ENCODE measurements around the gene RBM4.

RBM4 gene

DNA sequence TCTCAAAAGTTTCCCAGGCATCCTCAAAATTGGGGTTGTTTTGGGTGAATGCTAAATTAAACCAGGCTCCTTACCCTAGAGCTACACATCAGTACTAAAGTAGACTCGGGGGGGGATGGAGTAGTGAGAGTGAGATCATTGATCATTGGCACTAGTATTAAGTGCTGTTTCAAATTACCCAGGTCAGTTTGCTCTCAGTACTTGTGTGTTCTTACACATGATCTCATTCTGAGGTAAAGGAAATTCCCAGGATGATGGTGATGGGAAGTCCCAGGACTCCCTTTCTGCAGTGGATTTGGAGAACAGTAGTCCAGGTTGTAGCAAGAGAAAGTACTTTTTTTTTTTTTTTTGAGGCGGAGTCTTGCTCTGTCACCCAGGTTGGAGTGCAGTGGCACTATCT lies 12.5 kb downstream of the RBM4 start:
- no peak for DNase-seq (ENCODE audit: low spot score)

DNA sequence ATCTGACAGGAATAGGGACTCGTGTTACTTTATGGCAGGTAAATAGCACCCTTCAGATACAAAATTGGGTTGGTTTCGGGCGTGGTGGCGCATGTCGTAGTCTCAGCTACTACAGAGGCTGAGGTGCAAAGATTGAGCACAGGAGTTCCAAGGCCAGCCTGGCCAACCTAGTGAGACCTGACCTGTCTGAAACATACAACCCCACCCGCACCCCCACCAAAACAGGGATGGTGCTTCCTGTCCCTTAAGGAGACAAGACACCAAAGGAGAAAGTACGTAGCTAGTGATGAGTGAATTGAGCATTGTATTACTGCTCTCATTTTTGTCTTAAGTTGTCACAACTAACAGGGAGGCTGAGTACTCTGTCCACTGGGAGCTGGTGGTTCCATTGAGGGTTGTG lies 14.1 kb downstream of the RBM4 start:
- no peak for DNase-seq (ENCODE audit: low spot score)

GRCh38 chr11:66653123-66653522 lies 14.6 kb downstream of the RBM4 start:
- no peak for DNase-seq (ENCODE audit: low spot score)

- no peak for DNase-seq (ENCODE audit: low spot score)
Observed at GRCh38 chr11:66659763-66660162, 21.3 kb downstream of the RBM4 start.

DNA sequence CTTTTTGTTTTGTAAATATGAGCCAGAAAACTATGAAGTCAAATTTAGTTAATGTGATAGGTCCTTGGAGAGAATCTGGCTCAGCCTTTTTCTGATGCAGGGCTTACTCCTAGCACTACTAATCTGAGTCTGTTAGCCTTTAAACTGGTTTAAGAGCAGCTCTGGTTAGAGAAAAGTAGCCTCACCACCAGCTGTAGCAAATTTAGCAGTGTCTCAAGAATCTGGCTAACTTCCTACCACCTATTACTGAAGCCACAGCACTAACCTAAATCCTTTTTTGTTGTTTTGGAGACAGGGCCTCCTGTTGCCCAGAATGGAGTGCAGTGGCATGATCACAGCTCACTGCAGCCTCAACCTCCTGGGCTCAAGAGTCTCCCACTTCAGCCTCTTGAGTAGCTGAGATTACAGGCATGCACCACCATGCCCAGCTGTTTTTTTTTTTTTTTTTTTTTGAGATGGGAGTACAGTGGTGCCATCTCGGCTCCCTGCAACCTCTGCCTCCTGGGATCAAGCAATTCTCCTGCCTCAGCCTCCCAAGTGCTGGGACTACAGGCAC lies 25.3 kb downstream of the RBM4 start:
- DNase-seq (ENCODE audit: low spot score), result no peak

- no peak for DNase-seq (ENCODE audit: low spot score)
Observed at GRCh38 chr11:66665369-66665768, 26.9 kb downstream of the RBM4 start.

- DNase-seq (ENCODE audit: low spot score), result no peak
Observed at GRCh38 chr11:66670816-66671215, 32.3 kb downstream of the RBM4 start.

GRCh38 chr11:66674964-66675602 lies 36.6 kb downstream of the RBM4 start:
- no peak for DNase-seq (ENCODE audit: low spot score)

DNA sequence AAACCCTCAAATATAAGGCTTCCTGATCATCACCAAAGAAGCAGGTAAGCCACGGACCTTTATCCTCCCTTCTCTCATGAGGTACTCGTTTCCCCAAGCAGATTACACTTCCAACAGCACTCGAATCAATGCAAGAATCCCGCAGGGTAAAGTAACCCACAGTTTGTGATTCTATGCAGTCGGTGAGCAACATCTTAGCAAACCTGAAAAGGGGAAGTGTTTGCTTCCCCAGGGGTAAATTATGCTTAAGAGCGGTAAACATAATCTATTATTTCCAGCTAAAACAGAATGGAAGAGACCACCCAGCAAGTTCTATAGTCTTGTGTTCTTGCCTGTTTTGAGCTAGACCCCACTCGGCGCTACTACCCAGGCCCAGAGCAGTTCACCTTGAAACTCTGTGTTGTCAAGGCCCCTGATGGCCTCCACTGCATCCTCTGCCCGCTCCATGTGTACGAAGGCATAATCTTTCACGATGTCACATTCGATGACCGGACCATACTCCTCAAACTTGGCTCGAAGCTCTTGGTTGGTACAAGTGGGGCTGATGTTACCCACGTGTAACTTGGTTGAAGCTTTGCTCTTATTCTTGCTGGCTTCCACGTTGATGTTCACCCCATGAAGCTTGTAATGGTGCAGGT lies 37.9 kb downstream of the RBM4 start:
- no peak for DNase-seq (ENCODE audit: low spot score)

- no peak for DNase-seq (ENCODE audit: low spot score)
Observed at GRCh38 chr11:66676931-66677598, 38.6 kb downstream of the RBM4 start.

DNA sequence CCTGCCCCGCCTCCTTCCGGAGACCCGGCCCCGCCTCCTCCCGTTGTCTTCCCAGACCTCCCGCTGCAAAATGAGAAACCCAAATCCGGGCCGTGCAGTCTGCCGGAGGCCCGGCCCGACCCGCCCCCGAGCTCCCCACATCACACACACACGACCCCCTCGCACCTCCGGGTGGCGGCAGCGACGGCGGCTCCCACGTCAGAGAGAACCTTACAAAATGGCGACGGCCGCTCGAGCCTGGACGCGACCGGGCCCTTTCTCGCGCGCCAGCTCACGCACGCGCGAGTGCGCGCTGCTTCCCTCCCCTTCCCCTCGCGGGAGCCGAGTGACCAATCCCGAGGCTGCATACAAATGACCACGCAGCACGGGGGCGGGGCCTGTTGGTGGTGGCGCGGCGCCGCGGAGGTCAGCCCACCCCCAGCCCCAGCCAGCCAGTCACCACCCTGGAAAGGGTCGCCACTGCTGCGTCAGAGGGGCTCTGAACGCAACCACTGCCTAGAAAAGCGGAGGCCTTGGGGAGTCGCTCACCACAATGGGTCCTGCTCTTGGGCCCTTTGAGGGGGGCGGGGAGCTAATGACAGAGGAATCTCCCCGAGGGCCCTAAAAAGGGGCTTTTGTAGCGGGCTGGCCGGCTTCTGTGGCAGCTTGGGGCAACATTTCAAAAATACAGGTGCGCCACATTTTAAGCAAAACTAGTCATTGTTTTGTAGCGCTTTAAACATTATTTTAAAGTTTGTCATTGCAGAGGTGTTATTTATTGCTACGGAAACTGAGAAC lies 39.3 kb downstream of the RBM4 start, which contains the start of gene RBM4B:
Gene RBM4B, minus strand, starts transcription at position 289 of the 777 bp plus-strand sequence. CDS start 808 bp downstream, outside the sequence.
- peak; percentile 99 for DNase-seq (ENCODE audit: low spot score)

GRCh38 chr11:66680966-66681645 lies 42.6 kb downstream of the RBM4 start:
- no peak for DNase-seq (ENCODE audit: low spot score)

DNA sequence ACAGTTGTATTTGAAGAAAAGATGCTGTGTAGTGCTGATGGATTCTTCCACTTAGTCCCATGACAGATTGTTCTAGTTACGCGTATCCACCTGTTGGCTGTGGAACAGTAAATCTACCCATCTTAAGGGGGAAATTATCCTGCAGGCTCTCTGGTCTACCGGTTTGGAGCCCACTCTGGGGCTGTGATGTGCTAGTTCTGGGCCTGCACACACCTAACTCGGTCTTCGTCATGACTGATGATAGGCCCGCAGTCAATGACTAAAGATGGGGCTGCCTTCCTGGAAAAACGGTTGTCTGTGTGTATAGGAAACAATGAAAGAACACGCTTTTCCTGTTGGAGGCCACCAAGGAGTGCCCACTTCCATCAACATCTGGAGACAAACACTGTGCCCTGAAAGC lies 45.4 kb downstream of the RBM4 start:
- no peak for DNase-seq (ENCODE audit: low spot score)

GRCh38 chr11:66684635-66685034 lies 46.1 kb downstream of the RBM4 start:
- DNase-seq (ENCODE audit: low spot score), result no peak

GRCh38 chr11:66685276-66686099 lies 47.0 kb downstream of the RBM4 start:
- DNase-seq (ENCODE audit: low spot score), result no peak

- DNase-seq (ENCODE audit: low spot score), result no peak
Observed at GRCh38 chr11:66686100-66686785, 47.7 kb downstream of the RBM4 start.

DNA sequence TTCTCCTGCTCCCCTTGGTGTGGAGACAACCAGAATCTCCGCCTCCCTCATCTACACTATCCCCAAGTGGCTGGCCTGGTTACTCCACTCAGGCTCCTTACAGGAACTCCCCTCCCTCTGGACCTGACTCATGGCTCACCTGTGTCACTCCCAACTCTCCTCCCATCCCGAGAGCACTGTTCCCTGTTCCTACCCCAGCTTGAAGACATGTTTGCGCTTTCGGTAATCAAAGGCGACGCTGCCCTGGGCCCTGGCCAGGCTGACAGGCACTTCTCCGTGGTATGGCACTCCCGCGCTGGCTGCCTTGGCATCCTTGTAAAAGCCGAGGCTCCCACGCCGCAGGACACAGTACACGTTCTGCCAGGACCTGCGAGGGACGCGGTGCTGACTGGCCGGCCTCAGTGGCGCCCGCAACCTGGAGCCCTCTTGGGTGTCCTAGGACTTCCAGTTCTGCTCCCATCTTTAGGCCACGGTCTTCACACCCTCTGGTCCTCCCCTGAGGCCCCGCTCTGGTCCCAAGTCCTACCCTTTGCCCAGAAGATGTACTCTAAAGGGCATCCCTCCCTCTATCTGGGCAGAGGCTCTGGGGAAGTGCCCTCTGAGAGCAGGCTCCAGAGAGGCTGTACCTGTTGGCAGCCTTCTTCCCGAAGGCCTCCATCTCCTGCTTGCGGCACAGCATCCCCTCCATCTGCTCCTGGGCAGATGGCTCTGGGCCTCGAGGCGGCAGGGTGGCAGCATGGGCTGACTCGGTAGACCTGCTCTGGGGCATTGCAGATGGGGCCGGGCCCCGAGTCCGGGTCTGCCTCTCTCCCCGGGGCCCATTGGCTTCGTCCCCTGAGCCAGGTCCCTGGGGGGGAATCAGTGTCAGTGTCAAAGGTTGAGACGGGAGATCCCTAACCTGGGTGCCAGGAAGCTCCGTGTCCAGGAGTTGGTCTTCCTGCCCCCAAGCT lies 48.6 kb downstream of the RBM4 start:
- DNase-seq (ENCODE audit: low spot score), result no peak

DNA sequence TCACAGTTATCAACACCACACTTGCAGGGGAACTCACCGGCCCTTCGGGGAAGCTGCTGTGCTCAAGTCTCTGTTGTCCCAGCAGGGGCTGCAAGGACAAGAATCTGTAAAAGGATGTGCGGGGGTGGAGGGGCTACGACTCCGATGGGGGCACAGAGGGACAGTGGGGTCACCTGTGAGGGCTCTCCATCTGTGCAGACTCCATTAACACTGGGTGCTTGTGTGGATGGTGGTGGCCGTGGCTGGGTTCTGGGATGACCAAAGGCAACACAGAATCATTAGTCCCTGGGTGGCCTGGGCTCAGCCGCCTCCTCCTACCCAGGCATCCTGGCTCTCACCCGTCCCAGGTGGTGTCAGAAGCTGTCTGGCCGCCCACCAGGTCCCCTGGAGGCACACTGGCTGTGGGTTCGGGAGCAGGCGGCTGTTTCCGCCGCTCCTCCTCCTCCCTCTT lies 49.4 kb downstream of the RBM4 start:
- no peak for DNase-seq (ENCODE audit: low spot score)

Measured in ecto neural progenitor cell (in vitro differentiated cells).